ENCODE results near the gene C1orf146.

- no peak for TF ChIP-seq EZH2 (IDR thresholded peaks at IDR 0.05; ENCODE audit: low read length, unreplicated experiment)
- no peak for TF ChIP-seq CTCF (conservative IDR thresholded peaks at IDR 0.05; ENCODE audit: low read depth, low read length)
Observed at GRCh38 chr1:92273039-92273438, 55.3 kb downstream of the C1orf146 start.
